Testis (tissue), 2 donors: Measurements from ENCODE around the gene BTN2A1.

ENCODE experiments used
- CTCF ChIP-seq, 3 experiments: fragments of 450-650 bp in 2 of 3; fragments of 200-600 bp in 1 of 3; sonication (generic) in 1 of 3; IDR thresholded peaks; one replicate each; pipeline ENCODE4 v1.5.1; 2016 to 2019; ENCODE audit warnings: antibody characterized with exemption in 3 of 3, mild to moderate bottlenecking in 2 of 3, moderate library complexity in 1 of 3
- POLR2A ChIP-seq: fragments of 450-650 bp; IDR thresholded peaks from one replicate; pipeline ENCODE4 v1.6.1; 2017; ENCODE audit warnings: antibody characterized with exemption, mild to moderate bottlenecking, moderate library complexity

GRCh38 chr6:26487466-26487865 lies 29.7 kb downstream of the BTN2A1 start:
- TF ChIP-seq CTCF (IDR thresholded peaks at IDR 0.05) (no peak), POLR2A (no peak)
